Measurements from ENCODE around the gene PPP5C. TPM values are rescaled to one million over a fixed set of nuclear protein-coding genes. Genes with fewer than 3 reads are reported as not detected.

Gene PPP5C
- total RNA-seq, 4 donors from 2014 or later: 39.9 to 74.7 (median 61.9) TPM

DNA sequence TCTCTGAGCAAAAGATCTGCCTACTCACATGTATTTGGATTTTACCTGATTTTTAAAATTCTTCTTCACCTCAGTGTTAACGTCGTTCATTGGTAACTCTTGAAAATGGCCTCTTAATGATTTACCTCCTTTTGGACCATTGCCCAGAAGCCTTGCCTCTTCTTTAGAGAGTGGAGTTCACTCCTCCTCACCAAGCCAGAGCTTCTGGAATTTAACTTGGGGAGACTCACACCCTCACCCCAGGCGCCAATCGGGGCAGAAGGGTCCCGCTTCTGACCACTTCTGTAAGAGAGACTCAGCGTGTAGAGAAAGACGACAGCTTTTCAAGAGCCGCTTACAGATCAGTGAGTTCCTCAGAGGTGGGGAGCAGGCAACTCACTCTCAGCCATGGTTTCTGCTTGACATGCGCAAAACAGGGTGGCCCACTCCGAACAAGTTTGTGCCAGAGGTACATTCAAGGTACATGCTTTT, 79.2 kb downstream of the PPP5C start:
- H3K27me3 ChIP-seq: peaks cover 0 to 40% (median 0%) of the 10 kb centered on the region in 4 donors
- TF ChIP-seq EP300 (IDR thresholded peaks at IDR 0.05) (no peak), POLR2AphosphoS5 (IDR thresholded peaks at IDR 0.05) (no peak), POLR2A (IDR thresholded peaks at IDR 0.05; ENCODE audit: low read depth) (no peak)
- TF ChIP-seq, protein P1, sequence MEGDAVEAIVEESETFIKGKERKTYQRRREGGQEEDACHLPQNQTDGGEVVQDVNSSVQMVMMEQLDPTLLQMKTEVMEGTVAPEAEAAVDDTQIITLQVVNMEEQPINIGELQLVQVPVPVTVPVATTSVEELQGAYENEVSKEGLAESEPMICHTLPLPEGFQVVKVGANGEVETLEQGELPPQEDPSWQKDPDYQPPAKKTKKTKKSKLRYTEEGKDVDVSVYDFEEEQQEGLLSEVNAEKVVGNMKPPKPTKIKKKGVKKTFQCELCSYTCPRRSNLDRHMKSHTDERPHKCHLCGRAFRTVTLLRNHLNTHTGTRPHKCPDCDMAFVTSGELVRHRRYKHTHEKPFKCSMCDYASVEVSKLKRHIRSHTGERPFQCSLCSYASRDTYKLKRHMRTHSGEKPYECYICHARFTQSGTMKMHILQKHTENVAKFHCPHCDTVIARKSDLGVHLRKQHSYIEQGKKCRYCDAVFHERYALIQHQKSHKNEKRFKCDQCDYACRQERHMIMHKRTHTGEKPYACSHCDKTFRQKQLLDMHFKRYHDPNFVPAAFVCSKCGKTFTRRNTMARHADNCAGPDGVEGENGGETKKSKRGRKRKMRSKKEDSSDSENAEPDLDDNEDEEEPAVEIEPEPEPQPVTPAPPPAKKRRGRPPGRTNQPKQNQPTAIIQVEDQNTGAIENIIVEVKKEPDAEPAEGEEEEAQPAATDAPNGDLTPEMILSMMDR (IDR thresholded peaks at IDR 0.05): no peak
- peaks cover 5 to 26% (median 22%) of the 10 kb centered on the region in 4 donors for H3K4me1 ChIP-seq
- no peaks in the 10 kb centered on the region for H3K36me3 ChIP-seq
- no peak for DNase-seq (ENCODE audit: extremely low spot score)
- 4% methylated on average over 10 of the region's 10 CpGs for WGBS
- peak overlapping the region in 2 of 4 donors; percentile 35 to 64 for H3K27ac ChIP-seq (replicated peaks in 1 of 4)
- no peaks in the 10 kb centered on the region for H3K9me3 ChIP-seq
- H3K4me3 ChIP-seq: peak overlapping the region; percentile 52 to 57 (median 54)
- intact Hi-C loops (cut with DNase I): no loop called here

- intact Hi-C loops (cut with DNase I): no loop called here
- WGBS: 2% methylated on average over 24 of the region's 32 CpGs
Measured at GRCh38 chr19:46426506-46427162, 79.7 kb downstream of the PPP5C start.

DNA sequence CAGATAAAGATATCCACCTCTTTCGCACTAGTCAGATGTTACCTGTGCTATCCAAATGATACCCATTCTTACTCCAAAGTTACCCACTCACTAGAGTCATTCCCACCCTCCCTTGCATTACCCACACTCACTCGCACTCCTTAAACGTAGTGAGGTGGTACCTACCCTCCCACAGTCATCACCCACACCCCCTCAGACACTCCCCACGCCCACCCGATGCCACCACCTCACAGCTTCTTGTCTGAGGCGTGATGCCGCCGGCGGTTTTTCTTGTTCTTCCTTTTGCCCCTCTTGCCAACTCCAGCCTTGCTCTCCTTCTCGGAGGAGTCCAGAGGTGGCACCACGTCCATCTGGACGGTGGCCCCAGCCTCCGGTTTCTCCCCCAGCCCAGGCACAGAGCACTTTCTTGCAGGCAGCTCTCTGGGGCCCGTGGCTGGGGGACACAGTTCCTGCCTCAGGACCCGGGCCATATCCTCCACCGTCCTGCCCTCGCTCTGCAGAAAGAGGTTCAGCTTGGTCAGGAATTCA, 80.7 kb downstream of the PPP5C start:
- H3K4me3 ChIP-seq: no peak overlapping the region
- peaks cover 0 to 31% (median 0%) of the 10 kb centered on the region in 4 donors for H3K27me3 ChIP-seq

More at GRCh38 chr19:46426506-46427162, 79.7 kb downstream of the PPP5C start:
- no peak for DNase-seq (ENCODE audit: extremely low spot score)
- no peaks in the 10 kb centered on the region for H3K9me3 ChIP-seq
- H3K4me3 ChIP-seq: peak overlapping the region; percentile 52 to 57 (median 54)
- H3K27me3 ChIP-seq: peaks cover 0 to 40% (median 0%) of the 10 kb centered on the region in 4 donors
- TF ChIP-seq POLR2A (IDR thresholded peaks at IDR 0.05; ENCODE audit: low read depth): no peak
- TF ChIP-seq EP300 (IDR thresholded peaks at IDR 0.05): no peak
- TF ChIP-seq, protein P1 (IDR thresholded peaks at IDR 0.05): no peak
- peak in 1 of 2 donors; percentile 24 for TF ChIP-seq POLR2AphosphoS5 (IDR thresholded peaks at IDR 0.05)
- peak overlapping the region in 2 of 4 donors; percentile 35 to 64 for H3K27ac ChIP-seq (replicated peaks in 1 of 4)
- peaks cover 5 to 26% (median 22%) of the 10 kb centered on the region in 4 donors for H3K4me1 ChIP-seq
- no peaks in the 10 kb centered on the region for H3K36me3 ChIP-seq

GRCh38 chr19:46428239-46429135, 81.6 kb downstream of the PPP5C start, which contains the start of gene PNMA8C:
TSS of gene PNMA8C (minus strand) at chr19:46428936. CDS start at chr19:46428359, 577 bp downstream.
- peaks cover 5 to 26% (median 22%) of the 10 kb centered on the region in 4 donors for H3K4me1 ChIP-seq
- TF ChIP-seq, protein P1 (IDR thresholded peaks at IDR 0.05): no peak
- TF ChIP-seq EP300 (IDR thresholded peaks at IDR 0.05) (no peak), POLR2A (IDR thresholded peaks at IDR 0.05; ENCODE audit: low read depth) (no peak), POLR2AphosphoS5 (IDR thresholded peaks at IDR 0.05) (no peak)
- 36% methylated on average over 31 of the region's 52 CpGs for WGBS
- no peaks in the 10 kb centered on the region for H3K9me3 ChIP-seq
- H3K27ac ChIP-seq (replicated peaks in 1 of 4): no peak within 1 kb of the TSS
- peak within 1 kb of the TSS; percentile 34 to 43 (median 38) for H3K4me3 ChIP-seq
- no peaks in the 10 kb centered on the region for H3K36me3 ChIP-seq
- intact Hi-C loops (cut with DNase I): no loop called here
- H3K27me3 ChIP-seq: peaks cover 0 to 39% (median 0%) of the 10 kb centered on the region in 4 donors
- no peak for DNase-seq (ENCODE audit: extremely low spot score)

More for the DNA sequence above, 80.7 kb downstream of the PPP5C start:
- 89% methylated on average over 17 of the region's 17 CpGs for whole genome bisulfite sequencing
- Histone ChIP-seq H3K27ac (replicated peaks in 1 of 4) (no peak overlapping the region), H3K4me1 (peaks cover 5 to 26% (median 22%) of the 10 kb centered on the region in 4 donors), H3K9me3 (no peaks in the 10 kb centered on the region), H3K36me3 (no peaks in the 10 kb centered on the region)
- DNase-seq (ENCODE audit: extremely low spot score): no peak
- intact Hi-C loops (cut with DNase I): no loop called here
- TF ChIP-seq POLR2AphosphoS5 (IDR thresholded peaks at IDR 0.05): no peak
- TF ChIP-seq, protein P1 (IDR thresholded peaks at IDR 0.05): no peak
- TF ChIP-seq POLR2A (IDR thresholded peaks at IDR 0.05; ENCODE audit: low read depth): no peak
- no peak for TF ChIP-seq EP300 (IDR thresholded peaks at IDR 0.05)
